Measurements from ENCODE around the gene FOXJ1.

- TF ChIP-seq POLR2AphosphoS5 (IDR thresholded peaks at IDR 0.05; ENCODE audit: low read depth, low read length) (no peak), ZBTB33 (IDR thresholded peaks at IDR 0.05; ENCODE audit: borderline replicate concordance, low read depth) (no peak), GATA2 (CRISPR knock-in tag; IDR thresholded peaks at IDR 0.05) (no peak), JUND (IDR thresholded peaks at IDR 0.05) (no peak), FOXM1 (IDR thresholded peaks at IDR 0.05; ENCODE audit: low read depth) (no peak)
- TF ChIP-seq, protein P1, sequence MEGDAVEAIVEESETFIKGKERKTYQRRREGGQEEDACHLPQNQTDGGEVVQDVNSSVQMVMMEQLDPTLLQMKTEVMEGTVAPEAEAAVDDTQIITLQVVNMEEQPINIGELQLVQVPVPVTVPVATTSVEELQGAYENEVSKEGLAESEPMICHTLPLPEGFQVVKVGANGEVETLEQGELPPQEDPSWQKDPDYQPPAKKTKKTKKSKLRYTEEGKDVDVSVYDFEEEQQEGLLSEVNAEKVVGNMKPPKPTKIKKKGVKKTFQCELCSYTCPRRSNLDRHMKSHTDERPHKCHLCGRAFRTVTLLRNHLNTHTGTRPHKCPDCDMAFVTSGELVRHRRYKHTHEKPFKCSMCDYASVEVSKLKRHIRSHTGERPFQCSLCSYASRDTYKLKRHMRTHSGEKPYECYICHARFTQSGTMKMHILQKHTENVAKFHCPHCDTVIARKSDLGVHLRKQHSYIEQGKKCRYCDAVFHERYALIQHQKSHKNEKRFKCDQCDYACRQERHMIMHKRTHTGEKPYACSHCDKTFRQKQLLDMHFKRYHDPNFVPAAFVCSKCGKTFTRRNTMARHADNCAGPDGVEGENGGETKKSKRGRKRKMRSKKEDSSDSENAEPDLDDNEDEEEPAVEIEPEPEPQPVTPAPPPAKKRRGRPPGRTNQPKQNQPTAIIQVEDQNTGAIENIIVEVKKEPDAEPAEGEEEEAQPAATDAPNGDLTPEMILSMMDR (IDR thresholded peaks at IDR 0.05) = no peak
- TF ChIP-seq, protein P2, sequence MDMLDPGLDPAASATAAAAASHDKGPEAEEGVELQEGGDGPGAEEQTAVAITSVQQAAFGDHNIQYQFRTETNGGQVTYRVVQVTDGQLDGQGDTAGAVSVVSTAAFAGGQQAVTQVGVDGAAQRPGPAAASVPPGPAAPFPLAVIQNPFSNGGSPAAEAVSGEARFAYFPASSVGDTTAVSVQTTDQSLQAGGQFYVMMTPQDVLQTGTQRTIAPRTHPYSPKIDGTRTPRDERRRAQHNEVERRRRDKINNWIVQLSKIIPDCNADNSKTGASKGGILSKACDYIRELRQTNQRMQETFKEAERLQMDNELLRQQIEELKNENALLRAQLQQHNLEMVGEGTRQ (IDR thresholded peaks at IDR 0.05; ENCODE audit: borderline replicate concordance, low read depth, low read length) = no peak
Observed at GRCh38 chr17:76111956-76112355, 29.1 kb downstream of the FOXJ1 start.
